K562 (cell line): ENCODE measurements around the gene NACA. TPM values are rescaled to one million over a fixed set of nuclear protein-coding genes. Genes with fewer than 3 reads are reported as not detected.

Experiments used
- ARNT ChIP-seq, 2 experiments: fragments of 450-650 bp; IDR thresholded peaks; 2 replicates each; pipeline ENCODE4 v1.6.1; 2016; ENCODE audit warnings: mild to moderate bottlenecking in 1 of 2
- BDP1 ChIP-seq: IDR thresholded peaks from 3 replicates; pipeline ENCODE4 v1.6.1; 2011; ENCODE audit not compliant: insufficient read length, insufficient read depth
- ELF4 ChIP-seq: fragments of 450-650 bp; formaldehyde crosslinking; IDR thresholded peaks from 2 replicates; pipeline ENCODE4 v1.4.0; 2022; ENCODE audit warnings: missing genetic modification characterization
- TEAD4 ChIP-seq, 2 experiments: sonication (generic) in 1 of 2; formaldehyde crosslinking in 1 of 2; IDR thresholded peaks; 2 replicates each; pipeline versions ENCODE4 v1.6.1 to v1.8.0; 2012 to 2022; ENCODE audit warnings: borderline replicate concordance in 1 of 2, inconsistent platforms in 1 of 2, low read length in 1 of 2, mild to moderate bottlenecking in 1 of 2, missing genetic modification reagents in 1 of 2
- ZNF165 ChIP-seq: fragments of 250-450 bp; sonication (Bioruptor Pico); IDR thresholded peaks from 2 replicates; pipeline ENCODE4 v1.4.0; 2020; ENCODE audit warnings: borderline replicate concordance
- polyA plus RNA-seq, 8 experiments: library from polyadenylated mRNA; depleted of rRNA in 4 of 8; stranded (reverse) in 5 of 8; unstranded in 3 of 8; fragments of >200 nt; fragmentation: Nextera tagmentation in 2 of 8; fragmentation: Illumina TruSeq in 1 of 8; extraction: Ambion mirVana in 2 of 8; extraction: Trizol in 1 of 8; gene quantifications; 2 replicates each; pipeline versions ENCODE4 v1.2.1 to v1.2.3, GENCODE V29; 2011 to 2014; ENCODE audit warnings: inconsistent platforms in 1 of 8, missing spikeins in 1 of 8
- total RNA-seq, 7 experiments: library from RNA; depleted of rRNA in 6 of 7; stranded (reverse); fragments of >200 nt in 6 of 7; fragmentation: Illumina TruSeq in 2 of 7; extraction: Trizol in 2 of 7; gene quantifications; 2 replicates each; pipeline versions ENCODE4 v1.2.1 to v1.2.3, GENCODE V29; 2011 to 2021; ENCODE audit warnings: low replicate concordance in 1 of 7
- TF ChIP-seq, protein P1 (sequence below): fragments of 450-650 bp; formaldehyde crosslinking; IDR thresholded peaks from 2 replicates; pipeline ENCODE4 v1.4.0; 2020; ENCODE audit warnings: mild to moderate bottlenecking, moderate library complexity
- TF ChIP-seq, protein P2 (sequence below), 2 experiments: fragments of 450-650 bp in 1 of 2; IDR thresholded peaks; 2 replicates each; pipeline ENCODE4 v1.6.1; 2011 to 2017; ENCODE audit warnings: low read depth in 2 of 2, antibody characterized with exemption in 1 of 2, borderline replicate concordance in 1 of 2, low read length in 1 of 2, mild to moderate bottlenecking in 1 of 2, mixed read lengths in 1 of 2; ENCODE audit not compliant: control insufficient read depth in 1 of 2
- TF ChIP-seq, protein P3 (sequence below), 2 experiments: fragments of 450-650 bp; conservative IDR thresholded peaks; 2 replicates each; pipeline ENCODE4 v1.6.1; 2017; ENCODE audit warnings: mild to moderate bottlenecking in 2 of 2, moderate library complexity in 2 of 2
- TF ChIP-seq, protein P4 (sequence below): sonication (generic); formaldehyde crosslinking; IDR thresholded peaks from 2 replicates; pipeline ENCODE4 v1.8.0; 2022; ENCODE audit warnings: mild to moderate bottlenecking, missing genetic modification reagents
- TF ChIP-seq, protein P5 (sequence below): fragments of 450-650 bp; IDR thresholded peaks from 2 replicates; pipeline ENCODE4 v1.6.1; 2016; ENCODE audit warnings: missing biosample characterization, missing genetic modification characterization

NACA gene
- total and polyA plus RNA-seq, 9 of the 15 experiments (the other 6 are each of a cell fraction or from before 2014, with no cell fraction given): 1,030 to 2,416 (median 1,645) TPM

DNA sequence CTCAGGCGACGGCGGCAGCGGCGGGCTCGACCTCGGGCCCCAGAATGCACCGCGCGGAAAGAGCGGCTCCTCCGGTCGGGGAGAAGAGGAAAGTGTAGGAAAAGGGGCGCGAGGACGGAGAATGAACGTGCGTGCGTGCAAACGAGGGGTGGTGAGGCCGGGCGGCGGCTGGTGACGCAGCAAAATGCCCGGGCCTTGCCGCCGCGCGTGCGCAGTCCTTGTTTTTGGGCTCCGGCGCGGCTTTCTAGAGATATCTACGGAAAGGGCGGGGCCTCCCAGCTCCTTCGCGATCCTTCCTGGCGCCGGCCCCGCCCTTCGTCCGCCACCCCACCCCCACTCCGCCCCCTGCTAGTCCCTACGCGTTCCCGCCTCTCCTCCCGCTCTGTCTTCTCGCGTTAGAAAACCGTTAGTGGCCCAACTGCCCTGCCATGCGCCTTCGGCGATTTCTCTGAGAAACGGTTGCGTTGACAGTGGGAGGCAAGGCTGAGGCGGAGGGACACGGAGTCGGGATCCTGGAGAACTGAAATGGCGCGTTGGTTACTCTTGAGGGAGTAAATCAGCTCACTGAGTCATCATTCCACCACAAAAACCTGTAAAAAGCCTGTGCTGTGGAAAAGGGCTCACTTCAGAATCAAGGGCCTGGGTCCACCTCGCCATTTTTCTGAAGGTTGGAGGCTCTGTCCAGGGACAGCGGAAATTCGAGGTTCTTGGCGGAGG lies 36.8 kb downstream of the NACA start, which contains the start of gene PTGES3 (continued):
- TF ChIP-seq, protein P1, sequence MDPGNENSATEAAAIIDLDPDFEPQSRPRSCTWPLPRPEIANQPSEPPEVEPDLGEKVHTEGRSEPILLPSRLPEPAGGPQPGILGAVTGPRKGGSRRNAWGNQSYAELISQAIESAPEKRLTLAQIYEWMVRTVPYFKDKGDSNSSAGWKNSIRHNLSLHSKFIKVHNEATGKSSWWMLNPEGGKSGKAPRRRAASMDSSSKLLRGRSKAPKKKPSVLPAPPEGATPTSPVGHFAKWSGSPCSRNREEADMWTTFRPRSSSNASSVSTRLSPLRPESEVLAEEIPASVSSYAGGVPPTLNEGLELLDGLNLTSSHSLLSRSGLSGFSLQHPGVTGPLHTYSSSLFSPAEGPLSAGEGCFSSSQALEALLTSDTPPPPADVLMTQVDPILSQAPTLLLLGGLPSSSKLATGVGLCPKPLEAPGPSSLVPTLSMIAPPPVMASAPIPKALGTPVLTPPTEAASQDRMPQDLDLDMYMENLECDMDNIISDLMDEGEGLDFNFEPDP: no peak
- no peak for TF ChIP-seq ZNF165 (CRISPR knock-in tag)
- TF ChIP-seq, protein P2, sequence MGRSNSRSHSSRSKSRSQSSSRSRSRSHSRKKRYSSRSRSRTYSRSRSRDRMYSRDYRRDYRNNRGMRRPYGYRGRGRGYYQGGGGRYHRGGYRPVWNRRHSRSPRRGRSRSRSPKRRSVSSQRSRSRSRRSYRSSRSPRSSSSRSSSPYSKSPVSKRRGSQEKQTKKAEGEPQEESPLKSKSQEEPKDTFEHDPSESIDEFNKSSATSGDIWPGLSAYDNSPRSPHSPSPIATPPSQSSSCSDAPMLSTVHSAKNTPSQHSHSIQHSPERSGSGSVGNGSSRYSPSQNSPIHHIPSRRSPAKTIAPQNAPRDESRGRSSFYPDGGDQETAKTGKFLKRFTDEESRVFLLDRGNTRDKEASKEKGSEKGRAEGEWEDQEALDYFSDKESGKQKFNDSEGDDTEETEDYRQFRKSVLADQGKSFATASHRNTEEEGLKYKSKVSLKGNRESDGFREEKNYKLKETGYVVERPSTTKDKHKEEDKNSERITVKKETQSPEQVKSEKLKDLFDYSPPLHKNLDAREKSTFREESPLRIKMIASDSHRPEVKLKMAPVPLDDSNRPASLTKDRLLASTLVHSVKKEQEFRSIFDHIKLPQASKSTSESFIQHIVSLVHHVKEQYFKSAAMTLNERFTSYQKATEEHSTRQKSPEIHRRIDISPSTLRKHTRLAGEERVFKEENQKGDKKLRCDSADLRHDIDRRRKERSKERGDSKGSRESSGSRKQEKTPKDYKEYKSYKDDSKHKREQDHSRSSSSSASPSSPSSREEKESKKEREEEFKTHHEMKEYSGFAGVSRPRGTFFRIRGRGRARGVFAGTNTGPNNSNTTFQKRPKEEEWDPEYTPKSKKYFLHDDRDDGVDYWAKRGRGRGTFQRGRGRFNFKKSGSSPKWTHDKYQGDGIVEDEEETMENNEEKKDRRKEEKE (IDR thresholded peaks at IDR 0.05; ENCODE audit: borderline replicate concordance in 1 of 2, control insufficient read depth in 1 of 2, low read depth in 2 of 2, low read length in 1 of 2): peak in 1 of 2 experiments; percentile 69; a peak in 2 of 4 replicates
- TF ChIP-seq, protein P3, sequence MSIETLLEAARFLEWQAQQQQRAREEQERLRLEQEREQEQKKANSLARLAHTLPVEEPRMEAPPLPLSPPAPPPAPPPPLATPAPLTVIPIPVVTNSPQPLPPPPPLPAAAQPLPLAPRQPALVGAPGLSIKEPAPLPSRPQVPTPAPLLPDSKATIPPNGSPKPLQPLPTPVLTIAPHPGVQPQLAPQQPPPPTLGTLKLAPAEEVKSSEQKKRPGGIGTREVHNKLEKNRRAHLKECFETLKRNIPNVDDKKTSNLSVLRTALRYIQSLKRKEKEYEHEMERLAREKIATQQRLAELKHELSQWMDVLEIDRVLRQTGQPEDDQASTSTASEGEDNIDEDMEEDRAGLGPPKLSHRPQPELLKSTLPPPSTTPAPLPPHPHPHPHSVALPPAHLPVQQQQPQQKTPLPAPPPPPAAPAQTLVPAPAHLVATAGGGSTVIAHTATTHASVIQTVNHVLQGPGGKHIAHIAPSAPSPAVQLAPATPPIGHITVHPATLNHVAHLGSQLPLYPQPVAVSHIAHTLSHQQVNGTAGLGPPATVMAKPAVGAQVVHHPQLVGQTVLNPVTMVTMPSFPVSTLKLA (conservative IDR thresholded peaks at IDR 0.05): peak; percentile 88 to 91
- TF ChIP-seq, protein P4, sequence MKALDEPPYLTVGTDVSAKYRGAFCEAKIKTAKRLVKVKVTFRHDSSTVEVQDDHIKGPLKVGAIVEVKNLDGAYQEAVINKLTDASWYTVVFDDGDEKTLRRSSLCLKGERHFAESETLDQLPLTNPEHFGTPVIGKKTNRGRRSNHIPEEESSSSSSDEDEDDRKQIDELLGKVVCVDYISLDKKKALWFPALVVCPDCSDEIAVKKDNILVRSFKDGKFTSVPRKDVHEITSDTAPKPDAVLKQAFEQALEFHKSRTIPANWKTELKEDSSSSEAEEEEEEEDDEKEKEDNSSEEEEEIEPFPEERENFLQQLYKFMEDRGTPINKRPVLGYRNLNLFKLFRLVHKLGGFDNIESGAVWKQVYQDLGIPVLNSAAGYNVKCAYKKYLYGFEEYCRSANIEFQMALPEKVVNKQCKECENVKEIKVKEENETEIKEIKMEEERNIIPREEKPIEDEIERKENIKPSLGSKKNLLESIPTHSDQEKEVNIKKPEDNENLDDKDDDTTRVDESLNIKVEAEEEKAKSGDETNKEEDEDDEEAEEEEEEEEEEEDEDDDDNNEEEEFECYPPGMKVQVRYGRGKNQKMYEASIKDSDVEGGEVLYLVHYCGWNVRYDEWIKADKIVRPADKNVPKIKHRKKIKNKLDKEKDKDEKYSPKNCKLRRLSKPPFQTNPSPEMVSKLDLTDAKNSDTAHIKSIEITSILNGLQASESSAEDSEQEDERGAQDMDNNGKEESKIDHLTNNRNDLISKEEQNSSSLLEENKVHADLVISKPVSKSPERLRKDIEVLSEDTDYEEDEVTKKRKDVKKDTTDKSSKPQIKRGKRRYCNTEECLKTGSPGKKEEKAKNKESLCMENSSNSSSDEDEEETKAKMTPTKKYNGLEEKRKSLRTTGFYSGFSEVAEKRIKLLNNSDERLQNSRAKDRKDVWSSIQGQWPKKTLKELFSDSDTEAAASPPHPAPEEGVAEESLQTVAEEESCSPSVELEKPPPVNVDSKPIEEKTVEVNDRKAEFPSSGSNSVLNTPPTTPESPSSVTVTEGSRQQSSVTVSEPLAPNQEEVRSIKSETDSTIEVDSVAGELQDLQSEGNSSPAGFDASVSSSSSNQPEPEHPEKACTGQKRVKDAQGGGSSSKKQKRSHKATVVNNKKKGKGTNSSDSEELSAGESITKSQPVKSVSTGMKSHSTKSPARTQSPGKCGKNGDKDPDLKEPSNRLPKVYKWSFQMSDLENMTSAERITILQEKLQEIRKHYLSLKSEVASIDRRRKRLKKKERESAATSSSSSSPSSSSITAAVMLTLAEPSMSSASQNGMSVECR (CRISPR knock-in tag): no peak; the same call in 1 of the 2 replicates
- no peak for TF ChIP-seq BDP1
- TF ChIP-seq, protein P5, sequence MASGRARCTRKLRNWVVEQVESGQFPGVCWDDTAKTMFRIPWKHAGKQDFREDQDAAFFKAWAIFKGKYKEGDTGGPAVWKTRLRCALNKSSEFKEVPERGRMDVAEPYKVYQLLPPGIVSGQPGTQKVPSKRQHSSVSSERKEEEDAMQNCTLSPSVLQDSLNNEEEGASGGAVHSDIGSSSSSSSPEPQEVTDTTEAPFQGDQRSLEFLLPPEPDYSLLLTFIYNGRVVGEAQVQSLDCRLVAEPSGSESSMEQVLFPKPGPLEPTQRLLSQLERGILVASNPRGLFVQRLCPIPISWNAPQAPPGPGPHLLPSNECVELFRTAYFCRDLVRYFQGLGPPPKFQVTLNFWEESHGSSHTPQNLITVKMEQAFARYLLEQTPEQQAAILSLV (tag): no peak
- no peak for TF ChIP-seq ELF4 (CRISPR knock-in tag)
- TF ChIP-seq TEAD4 (IDR thresholded peaks at IDR 0.05; ENCODE audit: low read length): no peak; the same call in none of the 2 replicates
- TF ChIP-seq TEAD4 (CRISPR knock-in tag; IDR thresholded peaks at IDR 0.05; ENCODE audit: borderline replicate concordance): no peak; the same call in 1 of the 2 replicates
- peak in 1 of 2 experiments; percentile 82; a peak in 3 of 4 replicates for TF ChIP-seq ARNT (IDR thresholded peaks at IDR 0.05)
